ENCODE measurements around the gene NUDCD2. TPM values are rescaled to one million over a fixed set of nuclear protein-coding genes. Genes with fewer than 3 reads are reported as not detected.
A peak's percentile ranks its signal among the peaks of the same experiment; 100 is the strongest.

The NUDCD2 gene
- total and polyA plus RNA-seq, 5 donors from 2014 or later = 20.7 to 59.8 (median 46.0) TPM

GRCh38 chr5:163489055-163489744, 29.3 kb upstream of the NUDCD2 start:
- Histone ChIP-seq H3K27me3 (ENCODE audit: control insufficient read depth, insufficient read depth, low read length) (no peaks in the 10 kb centered on the region), H3K36me3 (ENCODE audit: control insufficient read depth, insufficient read depth, low read length) (no peaks in the 10 kb centered on the region), H3K4me1 (ENCODE audit: control insufficient read depth, insufficient read depth, low read length, poor library complexity, severe bottlenecking) (no peaks in the 10 kb centered on the region), H3K27ac (ENCODE audit: insufficient read depth, low read length, poor library complexity, severe bottlenecking) (no peak overlapping the region), H3K9me3 (ENCODE audit: control insufficient read depth in 2 of 2, low read length in 2 of 2) (no peaks in the 10 kb centered on the region), H3K4me3 (ENCODE audit: low read depth, low read length) (no peak overlapping the region)
- no peaks in the 10 kb centered on the region for H3K36me3 Mint-ChIP-seq
- peaks cover 3 to 16% (median 9%) of the 10 kb centered on the region in 4 donors for H3K4me1 Mint-ChIP-seq
- DNase-seq = peak in 1 of 3 donors; percentile 43
- H3K9me3 Mint-ChIP-seq = no peaks in the 10 kb centered on the region
- no peak overlapping the region for H3K4me3 Mint-ChIP-seq
- no peak for ATAC-seq (ENCODE audit: low read depth in 2 of 2)
- no peaks in the 10 kb centered on the region for H3K27me3 Mint-ChIP-seq
- peak overlapping the region in 1 of 3 donors; percentile 71 for H3K27ac Mint-ChIP-seq

DNA sequence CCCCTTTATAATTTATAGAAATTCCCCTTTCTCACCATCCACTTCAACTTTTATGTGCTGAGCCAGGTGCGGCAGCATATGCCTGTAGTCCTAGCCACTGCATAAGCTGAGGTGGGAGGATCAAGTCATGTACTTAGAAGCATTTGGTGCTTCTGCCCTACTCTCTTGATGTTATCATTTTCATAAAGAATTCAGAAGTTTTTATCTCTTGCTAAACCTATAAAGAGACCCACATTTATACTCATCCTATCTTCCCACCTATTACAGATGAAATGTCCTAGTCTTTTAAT, 19.0 kb upstream of the NUDCD2 start:
- H3K4me3 Mint-ChIP-seq = no peak overlapping the region

DNA sequence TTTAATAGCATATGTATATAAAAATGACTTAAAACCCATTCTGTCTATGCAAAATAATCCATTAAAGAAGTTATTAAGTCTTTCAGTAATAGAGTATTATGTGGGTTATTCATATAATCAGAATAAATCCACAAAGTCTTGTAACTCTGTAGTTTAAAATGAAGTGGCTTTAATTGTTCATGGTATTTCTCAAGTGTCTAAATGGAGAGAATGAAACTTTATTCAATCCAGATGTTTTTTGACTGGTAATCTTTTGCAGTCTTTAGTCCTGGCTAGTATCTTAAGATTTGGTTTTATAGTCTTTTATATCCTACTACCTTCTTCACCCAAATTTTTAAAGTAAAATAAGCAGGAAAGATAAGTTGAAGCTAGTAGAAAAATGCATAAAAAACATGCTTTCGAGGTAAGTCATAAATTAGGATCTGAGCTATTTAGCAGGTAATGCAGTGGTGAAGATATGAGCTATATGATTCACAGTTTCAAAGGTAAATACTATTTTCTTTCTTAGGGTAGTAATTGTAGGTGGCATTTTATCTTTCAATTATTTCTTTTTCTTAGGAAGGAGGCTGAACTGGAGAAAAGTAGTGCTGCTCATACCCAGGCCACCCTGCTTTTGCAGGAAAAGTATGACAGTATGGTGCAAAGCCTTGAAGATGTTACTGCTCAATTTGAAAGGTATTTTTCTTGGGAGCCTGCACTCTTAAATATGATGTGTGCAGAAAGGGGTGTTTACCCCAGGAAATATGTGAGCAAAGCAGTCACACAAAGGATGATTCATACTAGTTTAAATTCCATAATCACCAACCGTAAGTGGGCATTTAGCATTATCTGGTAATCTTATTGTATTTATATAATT, 18.5 kb upstream of the NUDCD2 start:
- Histone ChIP-seq H3K9me3 (ENCODE audit: control insufficient read depth in 2 of 2, low read length in 2 of 2) (no peaks in the 10 kb centered on the region), H3K4me3 (ENCODE audit: low read depth, low read length) (no peak overlapping the region), H3K4me1 (ENCODE audit: control insufficient read depth, insufficient read depth, low read length, poor library complexity, severe bottlenecking) (no peaks in the 10 kb centered on the region), H3K27ac (ENCODE audit: insufficient read depth, low read length, poor library complexity, severe bottlenecking) (no peak overlapping the region), H3K27me3 (ENCODE audit: control insufficient read depth, insufficient read depth, low read length) (no peaks in the 10 kb centered on the region), H3K36me3 (ENCODE audit: control insufficient read depth, insufficient read depth, low read length) (no peaks in the 10 kb centered on the region)
- Mint-ChIP-seq H3K36me3 (no peaks in the 10 kb centered on the region), H3K27ac (peak overlapping the region in 2 of 3 donors; percentile 16 to 62), H3K27me3 (no peaks in the 10 kb centered on the region), H3K9me3 (no peaks in the 10 kb centered on the region), H3K4me1 (peaks cover 14 to 38% (median 25%) of the 10 kb centered on the region in 4 donors), H3K4me3 (peak overlapping the region in 1 of 4 donors; percentile 24)
- ATAC-seq (ENCODE audit: low read depth in 2 of 2) = no peak
- DNase-seq = no peak

More for the DNA sequence above, 19.0 kb upstream of the NUDCD2 start:
- H3K36me3 Mint-ChIP-seq = no peaks in the 10 kb centered on the region
- Histone ChIP-seq H3K4me3 (ENCODE audit: low read depth, low read length) (no peak overlapping the region), H3K36me3 (ENCODE audit: control insufficient read depth, insufficient read depth, low read length) (no peaks in the 10 kb centered on the region), H3K27ac (ENCODE audit: insufficient read depth, low read length, poor library complexity, severe bottlenecking) (no peak overlapping the region), H3K27me3 (ENCODE audit: control insufficient read depth, insufficient read depth, low read length) (no peaks in the 10 kb centered on the region), H3K9me3 (ENCODE audit: control insufficient read depth in 2 of 2, low read length in 2 of 2) (no peaks in the 10 kb centered on the region), H3K4me1 (ENCODE audit: control insufficient read depth, insufficient read depth, low read length, poor library complexity, severe bottlenecking) (no peaks in the 10 kb centered on the region)
- no peak for ATAC-seq (ENCODE audit: low read depth in 2 of 2)
- no peaks in the 10 kb centered on the region for H3K9me3 Mint-ChIP-seq
- no peak for DNase-seq
- H3K4me1 Mint-ChIP-seq = peaks cover 14 to 38% (median 21%) of the 10 kb centered on the region in 4 donors
- H3K27me3 Mint-ChIP-seq = no peaks in the 10 kb centered on the region
- H3K27ac Mint-ChIP-seq = no peak overlapping the region

DNA sequence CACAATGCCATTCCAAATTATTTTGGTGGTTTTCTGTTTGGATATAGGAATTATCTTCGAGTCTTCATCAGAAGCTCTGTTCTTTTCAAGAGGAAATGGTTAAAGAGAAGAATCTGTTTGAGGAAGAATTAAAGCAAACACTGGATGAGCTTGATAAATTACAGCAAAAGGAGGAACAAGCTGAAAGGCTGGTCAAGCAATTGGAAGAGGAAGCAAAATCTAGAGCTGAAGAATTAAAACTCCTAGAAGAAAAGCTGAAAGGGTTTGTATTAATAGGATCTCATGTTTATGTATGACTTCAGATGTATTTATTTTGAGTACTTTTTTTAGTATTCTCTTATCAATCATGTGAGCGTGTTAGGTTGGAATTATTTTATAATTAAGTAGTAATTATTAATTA, 15.5 kb upstream of the NUDCD2 start:
- no peaks in the 10 kb centered on the region for H3K36me3 ChIP-seq (ENCODE audit: control insufficient read depth, insufficient read depth, low read length)
- H3K27ac ChIP-seq (ENCODE audit: insufficient read depth, low read length, poor library complexity, severe bottlenecking) = no peak overlapping the region
- ATAC-seq (ENCODE audit: low read depth in 2 of 2) (no peak), DNase-seq (no peak)
- peaks cover 10 to 28% (median 23%) of the 10 kb centered on the region in 4 donors for H3K4me1 Mint-ChIP-seq
- no peak overlapping the region for H3K4me3 ChIP-seq (ENCODE audit: low read depth, low read length)
- H3K36me3 Mint-ChIP-seq = no peaks in the 10 kb centered on the region
- no peaks in the 10 kb centered on the region for H3K9me3 Mint-ChIP-seq
- H3K27me3 Mint-ChIP-seq = no peaks in the 10 kb centered on the region
- no peak overlapping the region for H3K4me3 Mint-ChIP-seq
- no peaks in the 10 kb centered on the region for H3K27me3 ChIP-seq (ENCODE audit: control insufficient read depth, insufficient read depth, low read length)
- H3K4me1 ChIP-seq (ENCODE audit: control insufficient read depth, insufficient read depth, low read length, poor library complexity, severe bottlenecking) = no peaks in the 10 kb centered on the region
- H3K27ac Mint-ChIP-seq = peak overlapping the region in 1 of 3 donors; percentile 92
- H3K9me3 ChIP-seq (ENCODE audit: control insufficient read depth in 2 of 2, low read length in 2 of 2) = no peaks in the 10 kb centered on the region

DNA sequence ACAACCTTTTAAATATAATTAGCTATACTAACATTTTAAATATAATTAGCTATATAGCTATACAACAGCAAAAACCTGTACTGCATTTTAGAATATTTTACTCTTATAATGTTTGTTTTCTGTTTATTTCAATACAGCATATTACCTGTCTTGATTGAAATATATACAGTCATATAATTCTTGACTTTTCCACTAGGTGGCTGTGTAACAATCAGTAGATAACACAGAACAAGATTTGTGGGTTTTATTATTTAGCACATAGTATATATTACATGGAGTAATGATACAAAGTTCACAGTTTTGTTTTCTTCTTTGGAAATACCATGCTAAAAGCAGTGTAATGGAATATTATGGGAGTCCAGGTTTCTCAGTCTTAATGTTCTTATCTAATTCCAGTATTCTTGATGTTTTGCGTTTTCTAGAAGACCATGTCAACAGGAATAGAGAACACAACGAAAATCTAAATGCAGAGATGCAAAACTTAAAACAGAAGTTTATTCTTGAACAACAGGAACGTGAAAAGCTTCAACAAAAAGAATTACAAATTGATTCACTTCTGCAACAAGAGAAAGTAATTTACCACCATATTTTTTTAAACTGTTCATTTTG, 13.8 kb upstream of the NUDCD2 start:
- Mint-ChIP-seq H3K4me1 (peaks cover 8 to 20% (median 13%) of the 10 kb centered on the region in 4 donors), H3K36me3 (no peaks in the 10 kb centered on the region), H3K27ac (peak overlapping the region in 1 of 3 donors; percentile 26), H3K9me3 (no peaks in the 10 kb centered on the region), H3K27me3 (no peaks in the 10 kb centered on the region), H3K4me3 (no peak overlapping the region)
- no peaks in the 10 kb centered on the region for H3K4me1 ChIP-seq (ENCODE audit: control insufficient read depth, insufficient read depth, low read length, poor library complexity, severe bottlenecking)
- H3K4me3 ChIP-seq (ENCODE audit: low read depth, low read length) = no peak overlapping the region
- no peak overlapping the region for H3K27ac ChIP-seq (ENCODE audit: insufficient read depth, low read length, poor library complexity, severe bottlenecking)
- H3K36me3 ChIP-seq (ENCODE audit: control insufficient read depth, insufficient read depth, low read length) = no peaks in the 10 kb centered on the region
- DNase-seq (peak in 2 of 3 donors; percentile 55 to 60), ATAC-seq (ENCODE audit: low read depth in 2 of 2) (peak; percentile 67 to 87)
- H3K27me3 ChIP-seq (ENCODE audit: control insufficient read depth, insufficient read depth, low read length) = no peaks in the 10 kb centered on the region
- no peaks in the 10 kb centered on the region for H3K9me3 ChIP-seq (ENCODE audit: control insufficient read depth in 2 of 2, low read length in 2 of 2)

GRCh38 chr5:163467682-163468081, 7.8 kb upstream of the NUDCD2 start:
- Histone ChIP-seq H3K27me3 (ENCODE audit: control insufficient read depth, insufficient read depth, low read length) (no peaks in the 10 kb centered on the region), H3K4me3 (ENCODE audit: low read depth, low read length) (peak overlapping the region; percentile 55), H3K36me3 (ENCODE audit: control insufficient read depth, insufficient read depth, low read length) (no peaks in the 10 kb centered on the region), H3K27ac (ENCODE audit: insufficient read depth, low read length, poor library complexity, severe bottlenecking) (no peak overlapping the region), H3K9me3 (ENCODE audit: control insufficient read depth in 2 of 2, low read length in 2 of 2) (no peaks in the 10 kb centered on the region), H3K4me1 (ENCODE audit: control insufficient read depth, insufficient read depth, low read length, poor library complexity, severe bottlenecking) (peaks cover 13% of the 10 kb centered on the region)
- no peaks in the 10 kb centered on the region for H3K27me3 Mint-ChIP-seq
- no peaks in the 10 kb centered on the region for H3K36me3 Mint-ChIP-seq
- peak overlapping the region in 2 of 3 donors; percentile 12 to 85 for H3K27ac Mint-ChIP-seq
- H3K4me3 Mint-ChIP-seq = peak overlapping the region in 3 of 4 donors; percentile 1 to 82 (median 5)
- DNase-seq (no peak), ATAC-seq (ENCODE audit: low read depth in 2 of 2) (no peak)
- no peaks in the 10 kb centered on the region for H3K9me3 Mint-ChIP-seq
- H3K4me1 Mint-ChIP-seq = peaks cover 5 to 37% (median 22%) of the 10 kb centered on the region in 4 donors

GRCh38 chr5:163463063-163463435, 3.1 kb upstream of the NUDCD2 start:
- H3K36me3 Mint-ChIP-seq = no peaks in the 10 kb centered on the region
- peaks cover 12 to 51% (median 39%) of the 10 kb centered on the region in 4 donors for H3K4me1 Mint-ChIP-seq
- H3K27ac Mint-ChIP-seq = peak overlapping the region in 1 of 3 donors; percentile 70
- H3K36me3 ChIP-seq (ENCODE audit: control insufficient read depth, insufficient read depth, low read length) = no peaks in the 10 kb centered on the region
- no peak overlapping the region for H3K4me3 ChIP-seq (ENCODE audit: low read depth, low read length)
- H3K27me3 Mint-ChIP-seq = peaks cover 9% of the 10 kb centered on the region
- no peaks in the 10 kb centered on the region for H3K9me3 ChIP-seq (ENCODE audit: control insufficient read depth in 2 of 2, low read length in 2 of 2)
- no peak for DNase-seq
- no peaks in the 10 kb centered on the region for H3K9me3 Mint-ChIP-seq
- H3K4me1 ChIP-seq (ENCODE audit: control insufficient read depth, insufficient read depth, low read length, poor library complexity, severe bottlenecking) = peaks cover 46% of the 10 kb centered on the region
- ATAC-seq (ENCODE audit: low read depth in 2 of 2) = no peak
- H3K4me3 Mint-ChIP-seq = peak overlapping the region in 3 of 4 donors; percentile 4 to 99 (median 83)
- no peaks in the 10 kb centered on the region for H3K27me3 ChIP-seq (ENCODE audit: control insufficient read depth, insufficient read depth, low read length)
- H3K27ac ChIP-seq (ENCODE audit: insufficient read depth, low read length, poor library complexity, severe bottlenecking) = peak overlapping the region; percentile 97
